WTC11 (cell line): ENCODE measurements around the gene KIRREL3.

Source experiments
- GABPB1 ChIP-seq: sonication (generic); formaldehyde crosslinking; IDR thresholded peaks from 2 replicates; pipeline ENCODE4 v1.8.1; 2023; ENCODE audit warnings: mild to moderate bottlenecking, missing genetic modification reagents
- TEAD4 ChIP-seq: sonication (generic); formaldehyde crosslinking; IDR thresholded peaks from 2 replicates; pipeline ENCODE4 v1.8.0; 2022; ENCODE audit warnings: mild to moderate bottlenecking, missing genetic modification reagents
- TF ChIP-seq, protein P1 (sequence below): fragments of 200-600 bp; IDR thresholded peaks from 2 replicates; pipeline ENCODE4 v1.8.0; 2022; ENCODE audit warnings: antibody characterized with exemption
- TF ChIP-seq, protein P2 (sequence below): sonication (generic); formaldehyde crosslinking; conservative IDR thresholded peaks from 2 replicates; pipeline ENCODE4 v1.8.1; 2022; ENCODE audit warnings: mild to moderate bottlenecking, missing genetic modification reagents

DNA sequence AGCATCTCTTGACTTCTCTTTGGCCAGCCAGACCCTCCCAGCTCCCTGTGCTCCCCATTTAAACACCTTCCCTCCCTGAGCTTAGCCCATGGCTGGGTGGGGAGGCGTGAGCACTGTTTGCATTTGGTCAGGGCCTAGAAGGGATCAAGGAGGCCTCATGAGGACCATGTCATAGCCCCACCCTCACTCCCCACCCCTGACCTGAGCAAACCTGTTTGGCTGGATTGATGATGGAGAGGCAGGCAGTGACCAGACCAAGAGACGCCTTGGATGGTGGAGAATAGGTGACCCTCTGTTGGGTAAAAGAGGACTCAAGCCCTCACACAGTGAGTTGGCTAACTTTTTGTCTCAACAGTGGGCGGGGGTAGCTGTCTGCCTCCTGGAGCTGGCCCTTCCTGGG, 595.2 kb downstream of the KIRREL3 start:
- TF ChIP-seq GABPB1 (CRISPR knock-in tag) (no peak), TEAD4 (CRISPR knock-in tag) (no peak)
- TF ChIP-seq, protein P1, sequence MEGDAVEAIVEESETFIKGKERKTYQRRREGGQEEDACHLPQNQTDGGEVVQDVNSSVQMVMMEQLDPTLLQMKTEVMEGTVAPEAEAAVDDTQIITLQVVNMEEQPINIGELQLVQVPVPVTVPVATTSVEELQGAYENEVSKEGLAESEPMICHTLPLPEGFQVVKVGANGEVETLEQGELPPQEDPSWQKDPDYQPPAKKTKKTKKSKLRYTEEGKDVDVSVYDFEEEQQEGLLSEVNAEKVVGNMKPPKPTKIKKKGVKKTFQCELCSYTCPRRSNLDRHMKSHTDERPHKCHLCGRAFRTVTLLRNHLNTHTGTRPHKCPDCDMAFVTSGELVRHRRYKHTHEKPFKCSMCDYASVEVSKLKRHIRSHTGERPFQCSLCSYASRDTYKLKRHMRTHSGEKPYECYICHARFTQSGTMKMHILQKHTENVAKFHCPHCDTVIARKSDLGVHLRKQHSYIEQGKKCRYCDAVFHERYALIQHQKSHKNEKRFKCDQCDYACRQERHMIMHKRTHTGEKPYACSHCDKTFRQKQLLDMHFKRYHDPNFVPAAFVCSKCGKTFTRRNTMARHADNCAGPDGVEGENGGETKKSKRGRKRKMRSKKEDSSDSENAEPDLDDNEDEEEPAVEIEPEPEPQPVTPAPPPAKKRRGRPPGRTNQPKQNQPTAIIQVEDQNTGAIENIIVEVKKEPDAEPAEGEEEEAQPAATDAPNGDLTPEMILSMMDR: no peak
- TF ChIP-seq, protein P2, sequence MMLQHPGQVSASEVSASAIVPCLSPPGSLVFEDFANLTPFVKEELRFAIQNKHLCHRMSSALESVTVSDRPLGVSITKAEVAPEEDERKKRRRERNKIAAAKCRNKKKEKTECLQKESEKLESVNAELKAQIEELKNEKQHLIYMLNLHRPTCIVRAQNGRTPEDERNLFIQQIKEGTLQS (CRISPR knock-in tag): no peak
